ENCODE data around the gene SRRM1. TPM values are rescaled to one million over a fixed set of nuclear protein-coding genes. Genes with fewer than 3 reads are reported as not detected.

Gene SRRM1
- total RNA-seq, 4 donors from 2014 or later = 61.6 to 87.6 (median 63.6) TPM

GRCh38 chr1:24632832-24633175, 10.3 kb upstream of the SRRM1 start:
- Histone ChIP-seq H3K4me3 (no peak overlapping the region), H3K27me3 (peaks cover 0 to 17% (median 0%) of the 10 kb centered on the region in 4 donors), H3K27ac (replicated peaks in 1 of 4) (no peak overlapping the region), H3K4me1 (peaks cover 0 to 6% (median 0%) of the 10 kb centered on the region in 4 donors), H3K9me3 (no peaks in the 10 kb centered on the region), H3K36me3 (no peaks in the 10 kb centered on the region)
- TF ChIP-seq, protein P1, sequence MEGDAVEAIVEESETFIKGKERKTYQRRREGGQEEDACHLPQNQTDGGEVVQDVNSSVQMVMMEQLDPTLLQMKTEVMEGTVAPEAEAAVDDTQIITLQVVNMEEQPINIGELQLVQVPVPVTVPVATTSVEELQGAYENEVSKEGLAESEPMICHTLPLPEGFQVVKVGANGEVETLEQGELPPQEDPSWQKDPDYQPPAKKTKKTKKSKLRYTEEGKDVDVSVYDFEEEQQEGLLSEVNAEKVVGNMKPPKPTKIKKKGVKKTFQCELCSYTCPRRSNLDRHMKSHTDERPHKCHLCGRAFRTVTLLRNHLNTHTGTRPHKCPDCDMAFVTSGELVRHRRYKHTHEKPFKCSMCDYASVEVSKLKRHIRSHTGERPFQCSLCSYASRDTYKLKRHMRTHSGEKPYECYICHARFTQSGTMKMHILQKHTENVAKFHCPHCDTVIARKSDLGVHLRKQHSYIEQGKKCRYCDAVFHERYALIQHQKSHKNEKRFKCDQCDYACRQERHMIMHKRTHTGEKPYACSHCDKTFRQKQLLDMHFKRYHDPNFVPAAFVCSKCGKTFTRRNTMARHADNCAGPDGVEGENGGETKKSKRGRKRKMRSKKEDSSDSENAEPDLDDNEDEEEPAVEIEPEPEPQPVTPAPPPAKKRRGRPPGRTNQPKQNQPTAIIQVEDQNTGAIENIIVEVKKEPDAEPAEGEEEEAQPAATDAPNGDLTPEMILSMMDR (IDR thresholded peaks at IDR 0.05) = no peak
- TF ChIP-seq POLR2A (IDR thresholded peaks at IDR 0.05; ENCODE audit: low read depth) (no peak), EP300 (IDR thresholded peaks at IDR 0.05) (no peak), POLR2AphosphoS5 (IDR thresholded peaks at IDR 0.05) (no peak)
- 100% methylated on average over 1 of the region's 1 CpG for WGBS
- intact Hi-C loops (cut with DNase I) = loop anchor here (10.0 kb wide), 2 partner anchors 128 to 428 kb away; partner anchors contain the start of gene RCAN3
- no peak for DNase-seq (ENCODE audit: extremely low spot score)

DNA sequence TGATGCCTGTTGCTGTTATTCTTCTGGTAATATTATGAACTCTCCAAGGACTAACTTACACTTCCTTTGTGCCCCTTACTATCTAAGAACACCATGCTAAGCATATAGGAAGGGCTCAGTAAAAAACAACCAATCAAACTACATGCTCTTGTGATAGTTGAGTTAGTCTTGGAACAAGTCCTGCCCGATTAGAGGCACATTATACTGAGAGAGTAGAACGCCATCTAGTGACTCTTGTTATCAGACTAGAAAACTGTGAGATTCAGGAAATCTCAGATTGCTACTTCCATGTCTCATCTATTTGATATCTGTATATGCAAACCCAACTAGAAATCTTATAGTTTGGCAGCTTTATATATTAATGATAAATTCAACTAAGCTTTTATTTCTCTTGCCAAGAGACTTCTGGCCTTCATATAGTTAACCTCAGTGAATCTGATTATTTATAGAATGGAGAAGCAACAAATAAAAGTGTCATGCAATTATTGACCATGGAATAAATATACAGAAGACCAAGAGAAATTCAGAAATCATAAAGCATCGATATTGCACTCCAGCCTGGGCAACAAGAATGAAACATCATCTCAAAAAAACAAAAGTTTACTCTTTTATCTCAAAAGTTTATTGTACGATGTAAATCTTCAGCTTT, 7.8 kb upstream of the SRRM1 start:
- no peaks in the 10 kb centered on the region for H3K9me3 ChIP-seq
- H3K27ac ChIP-seq (replicated peaks in 1 of 4) = no peak overlapping the region
- 15% methylated on average over 4 of the region's 4 CpGs for WGBS
- H3K4me3 ChIP-seq = no peak overlapping the region
- DNase-seq (ENCODE audit: extremely low spot score) = no peak
- H3K27me3 ChIP-seq = peaks cover 0 to 10% (median 0%) of the 10 kb centered on the region in 4 donors
- peaks cover 0 to 6% (median 1%) of the 10 kb centered on the region in 4 donors for H3K4me1 ChIP-seq
- intact Hi-C loops (cut with DNase I) = loop anchor here (10.0 kb wide), 2 partner anchors 131 to 431 kb away; partner anchors contain the start of gene RCAN3
- no peaks in the 10 kb centered on the region for H3K36me3 ChIP-seq
- no peak for TF ChIP-seq EP300 (IDR thresholded peaks at IDR 0.05)
- no peak for TF ChIP-seq POLR2A (IDR thresholded peaks at IDR 0.05; ENCODE audit: low read depth)
- TF ChIP-seq POLR2AphosphoS5 (IDR thresholded peaks at IDR 0.05) = no peak
- TF ChIP-seq, protein P1 (IDR thresholded peaks at IDR 0.05) = peak; percentile 41 to 54 (median 45)

- Histone ChIP-seq H3K36me3 (no peaks in the 10 kb centered on the region), H3K27me3 (peaks cover 0 to 8% (median 0%) of the 10 kb centered on the region in 4 donors), H3K4me3 (no peak overlapping the region), H3K4me1 (peaks cover 7 to 15% (median 11%) of the 10 kb centered on the region in 4 donors), H3K27ac (replicated peaks in 1 of 4) (no peak overlapping the region), H3K9me3 (no peaks in the 10 kb centered on the region)
- 65% methylated on average over 3 of the region's 3 CpGs for WGBS
- intact Hi-C loops (cut with DNase I) = loop anchor here (10.0 kb wide), 2 partner anchors 132 to 432 kb away; partner anchors contain the start of gene RCAN3
- TF ChIP-seq POLR2A (IDR thresholded peaks at IDR 0.05; ENCODE audit: low read depth) = no peak
- no peak for TF ChIP-seq POLR2AphosphoS5 (IDR thresholded peaks at IDR 0.05)
- TF ChIP-seq EP300 (IDR thresholded peaks at IDR 0.05) = no peak
- TF ChIP-seq, protein P1 (IDR thresholded peaks at IDR 0.05) = no peak
- DNase-seq (ENCODE audit: extremely low spot score) = no peak
Observed at GRCh38 chr1:24636661-24637357, 6.3 kb upstream of the SRRM1 start.

GRCh38 chr1:24639094-24639493, 4.0 kb upstream of the SRRM1 start:
- Histone ChIP-seq H3K9me3 (no peaks in the 10 kb centered on the region), H3K36me3 (no peaks in the 10 kb centered on the region), H3K27ac (replicated peaks in 1 of 4) (no peak overlapping the region), H3K4me1 (peaks cover 14 to 22% (median 16%) of the 10 kb centered on the region in 4 donors), H3K4me3 (no peak overlapping the region), H3K27me3 (no peaks in the 10 kb centered on the region)
- no peak for DNase-seq (ENCODE audit: extremely low spot score)
- 85% methylated on average over 2 of the region's 2 CpGs for WGBS
- intact Hi-C loops (cut with DNase I) = loop anchor here (10.0 kb wide), 2 partner anchors 134 to 434 kb away; partner anchors contain the start of gene RCAN3
- no peak for TF ChIP-seq POLR2AphosphoS5 (IDR thresholded peaks at IDR 0.05)
- TF ChIP-seq, protein P1 (IDR thresholded peaks at IDR 0.05) = no peak
- TF ChIP-seq POLR2A (IDR thresholded peaks at IDR 0.05; ENCODE audit: low read depth) = no peak
- TF ChIP-seq EP300 (IDR thresholded peaks at IDR 0.05) = no peak

Data from esophagus muscularis mucosa (tissue), 4 donors.